Suppressor macrophage (primary cell): ENCODE results near the gene SOBP.
A peak's percentile ranks its signal among the peaks of the same experiment; 100 is the strongest.

Source experiments
- DNase-seq, 4 experiments: peaks; one replicate each; pipeline ENCODE4 v3.0.0-alpha.2; 2020 to 2022

SOBP gene

DNA sequence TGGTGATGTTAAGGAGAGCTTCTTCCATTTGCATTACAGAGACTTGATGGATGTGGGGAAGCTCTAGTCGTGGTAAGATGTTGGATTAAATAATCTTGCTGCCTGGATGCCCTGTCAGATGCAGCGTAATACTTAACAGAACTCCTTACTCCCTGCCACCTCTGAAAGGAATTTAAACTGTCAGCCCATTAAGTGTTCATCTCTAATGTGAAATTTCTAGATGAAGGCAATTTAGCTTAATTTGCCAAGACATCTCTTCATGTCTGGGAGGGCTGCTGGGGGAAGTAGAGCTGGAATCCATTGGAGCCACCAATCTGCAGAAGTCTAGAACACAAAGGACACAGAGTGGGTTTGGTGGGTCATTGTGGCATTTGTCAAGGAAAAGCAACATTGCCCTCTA lies 64.4 kb downstream of the SOBP start:
- DNase-seq: no peak

GRCh38 chr6:107554918-107555317 lies 65.0 kb downstream of the SOBP start:
- no peak for DNase-seq

GRCh38 chr6:107555449-107555848 lies 65.5 kb downstream of the SOBP start:
- DNase-seq: no peak

GRCh38 chr6:107556082-107556481 lies 66.2 kb downstream of the SOBP start:
- no peak for DNase-seq

DNA sequence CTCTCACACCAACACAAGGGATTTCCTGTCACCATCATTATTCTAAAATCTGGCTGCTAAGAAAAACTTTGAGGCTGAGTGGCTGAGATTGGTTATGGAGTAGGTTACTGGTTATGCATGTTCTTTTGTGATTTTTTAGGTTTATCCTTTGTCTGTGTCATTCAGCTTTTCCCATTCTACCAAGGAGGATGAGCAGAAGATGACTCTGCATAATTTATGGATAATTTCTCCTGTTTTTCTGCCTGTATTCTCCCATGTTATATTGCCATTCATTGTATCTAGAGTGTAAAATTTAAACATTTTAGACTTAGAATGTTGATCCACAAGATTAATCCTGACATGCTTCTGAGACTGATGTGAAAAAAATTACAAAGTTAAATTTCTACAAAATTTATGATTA lies 67.8 kb downstream of the SOBP start:
- DNase-seq: no peak

- DNase-seq: no peak
Observed at GRCh38 chr6:107560657-107561056, 70.7 kb downstream of the SOBP start.

GRCh38 chr6:107561306-107561705 lies 71.4 kb downstream of the SOBP start:
- no peak for DNase-seq

DNA sequence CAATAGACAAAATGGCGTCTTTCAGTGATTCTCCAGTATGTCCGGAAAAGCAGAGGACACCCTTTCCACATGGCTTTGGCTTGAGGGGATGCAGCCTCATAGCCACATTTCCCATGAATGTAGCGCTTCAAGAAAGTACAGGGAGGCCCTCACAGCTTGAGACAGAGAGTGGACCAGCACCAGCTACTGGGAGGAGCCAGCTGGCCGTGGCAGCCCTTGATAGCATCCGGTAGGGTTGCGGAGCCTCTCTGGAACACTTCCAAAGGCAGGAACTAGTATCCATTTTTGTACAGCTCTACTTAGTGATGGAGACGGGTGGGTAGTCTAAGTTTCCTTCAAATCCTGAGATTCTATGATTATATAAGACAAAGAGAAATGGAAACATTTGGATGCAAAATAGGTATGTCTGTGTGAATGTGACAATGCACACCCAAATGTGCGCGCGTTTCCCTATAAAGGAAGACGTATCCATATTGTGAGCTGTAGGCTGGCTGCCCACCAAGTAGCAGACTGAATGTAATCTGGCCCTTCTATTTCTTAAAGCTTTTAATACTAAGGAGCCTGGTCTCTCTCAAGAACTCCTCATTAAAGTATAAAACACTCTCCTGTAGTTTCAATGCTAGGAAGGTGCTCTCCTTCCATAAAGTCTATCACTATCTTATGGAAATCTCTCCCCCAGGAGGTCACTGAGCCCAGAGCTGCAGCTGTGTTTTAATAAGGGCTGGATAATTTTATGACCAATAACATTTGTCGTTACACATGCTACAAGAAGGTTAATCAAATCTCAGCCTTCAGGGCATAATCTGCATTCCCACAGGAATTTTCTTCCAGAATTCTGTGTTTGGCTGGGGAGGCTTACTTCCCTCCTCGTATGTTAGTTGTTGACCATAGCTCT lies 74.0 kb downstream of the SOBP start:
- no peak for DNase-seq

DNA sequence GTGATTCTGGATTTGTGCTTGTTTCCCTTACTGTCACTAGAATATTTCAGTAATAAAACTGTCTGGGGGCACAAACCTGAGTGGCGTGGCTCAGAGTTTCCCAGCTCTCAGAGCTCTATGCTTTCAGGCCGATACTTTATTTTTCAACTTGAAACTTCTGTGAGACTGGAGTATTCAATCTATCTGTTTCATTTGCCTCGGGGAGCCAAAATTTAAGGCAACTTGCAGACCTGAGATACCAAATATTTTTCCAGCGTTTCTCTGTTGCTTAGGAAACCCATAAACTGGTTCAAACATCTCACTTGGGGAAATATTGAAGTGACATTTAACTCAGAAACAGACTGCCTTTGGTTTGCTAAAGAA lies 74.7 kb downstream of the SOBP start:
- no peak for DNase-seq

DNA sequence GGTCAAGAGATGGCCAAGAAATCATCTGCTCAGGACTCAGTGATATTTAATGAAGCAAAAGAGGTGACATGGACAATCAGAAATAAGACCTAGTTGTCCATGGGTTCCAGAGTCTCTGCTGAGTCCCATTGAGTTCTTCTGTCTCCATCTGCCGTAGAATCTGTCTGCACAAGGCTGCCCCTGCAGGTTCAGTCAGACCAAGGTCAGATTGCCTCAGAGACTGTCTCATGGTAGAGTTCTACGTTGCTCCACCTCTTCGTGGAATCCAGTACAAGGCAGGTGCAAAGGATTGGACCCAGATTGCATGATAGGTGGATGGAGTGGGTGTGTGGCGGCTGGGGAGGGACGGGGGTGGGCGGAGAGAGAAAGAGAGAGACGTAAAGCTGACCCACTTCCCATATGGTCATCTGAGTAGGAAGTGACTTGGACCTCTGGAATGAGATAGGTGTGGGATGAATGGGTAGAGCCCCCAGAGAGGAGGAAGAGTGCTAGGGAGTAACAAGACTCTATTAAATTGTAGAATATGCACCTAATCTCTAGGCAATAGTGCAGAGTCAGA lies 75.3 kb downstream of the SOBP start:
- DNase-seq: no peak

- no peak for DNase-seq
Observed at GRCh38 chr6:107567643-107568042, 77.7 kb downstream of the SOBP start.

DNA sequence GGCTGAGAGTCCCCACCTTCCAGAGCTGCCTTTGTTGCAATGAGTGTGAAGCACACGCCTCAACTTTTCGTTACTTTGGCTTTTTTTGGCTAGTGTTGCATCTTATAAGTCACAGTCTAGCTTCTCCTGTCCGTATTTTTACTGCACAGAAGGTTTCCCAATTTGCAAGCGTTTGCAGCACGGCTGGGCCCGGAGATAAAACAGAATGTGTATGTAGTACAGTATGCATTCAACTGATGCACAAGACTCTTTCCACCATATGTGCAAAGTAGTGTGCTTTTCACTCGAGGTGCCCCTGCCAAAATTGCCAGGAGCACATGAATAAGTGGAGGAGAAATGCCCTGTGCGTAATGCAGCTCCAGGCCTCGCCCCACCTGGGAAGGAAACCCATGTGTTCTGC lies 79.6 kb downstream of the SOBP start:
- no peak for DNase-seq

DNA sequence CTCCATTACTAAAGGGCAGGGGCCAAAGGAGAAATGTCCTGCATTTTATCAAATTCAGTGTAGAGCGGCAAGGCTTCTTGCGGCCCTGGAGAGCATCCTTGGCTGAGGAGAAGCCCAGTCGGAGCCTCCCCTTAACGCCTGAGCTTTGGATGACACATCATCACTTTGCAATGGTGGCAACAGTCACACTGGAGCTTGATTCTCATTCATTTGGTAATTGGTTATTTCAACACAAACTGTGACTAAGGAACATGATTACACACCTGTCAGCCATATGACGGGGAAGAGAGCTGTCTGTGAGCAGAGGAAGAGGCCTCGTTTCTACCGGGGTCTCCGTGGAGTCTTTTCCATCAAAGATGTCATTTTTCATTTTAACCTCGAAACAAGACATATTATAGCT lies 81.4 kb downstream of the SOBP start:
- DNase-seq: no peak

GRCh38 chr6:107572886-107573285 lies 83.0 kb downstream of the SOBP start:
- no peak for DNase-seq

DNA sequence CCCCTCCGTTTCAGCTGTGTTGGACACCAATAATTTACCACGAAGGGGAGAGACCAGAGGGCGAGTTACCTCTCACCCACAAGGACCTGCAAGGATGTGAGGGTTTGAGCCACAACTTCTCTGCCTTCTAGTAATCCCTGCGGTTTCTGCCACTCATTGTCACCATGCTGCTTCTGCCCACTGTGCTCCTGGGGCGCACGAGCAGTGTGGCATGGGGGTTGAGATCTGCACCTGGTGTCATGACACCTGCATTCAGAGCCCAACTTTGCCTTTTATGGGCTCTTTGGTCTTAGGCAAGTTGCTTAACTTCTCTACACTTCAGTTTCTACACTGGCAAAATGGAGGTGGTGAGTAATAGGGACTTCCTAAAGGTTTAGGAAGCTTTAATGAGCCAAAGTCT lies 84.9 kb downstream of the SOBP start:
- no peak for DNase-seq

- no peak for DNase-seq
Observed at GRCh38 chr6:107576852-107577251, 86.9 kb downstream of the SOBP start.

DNA sequence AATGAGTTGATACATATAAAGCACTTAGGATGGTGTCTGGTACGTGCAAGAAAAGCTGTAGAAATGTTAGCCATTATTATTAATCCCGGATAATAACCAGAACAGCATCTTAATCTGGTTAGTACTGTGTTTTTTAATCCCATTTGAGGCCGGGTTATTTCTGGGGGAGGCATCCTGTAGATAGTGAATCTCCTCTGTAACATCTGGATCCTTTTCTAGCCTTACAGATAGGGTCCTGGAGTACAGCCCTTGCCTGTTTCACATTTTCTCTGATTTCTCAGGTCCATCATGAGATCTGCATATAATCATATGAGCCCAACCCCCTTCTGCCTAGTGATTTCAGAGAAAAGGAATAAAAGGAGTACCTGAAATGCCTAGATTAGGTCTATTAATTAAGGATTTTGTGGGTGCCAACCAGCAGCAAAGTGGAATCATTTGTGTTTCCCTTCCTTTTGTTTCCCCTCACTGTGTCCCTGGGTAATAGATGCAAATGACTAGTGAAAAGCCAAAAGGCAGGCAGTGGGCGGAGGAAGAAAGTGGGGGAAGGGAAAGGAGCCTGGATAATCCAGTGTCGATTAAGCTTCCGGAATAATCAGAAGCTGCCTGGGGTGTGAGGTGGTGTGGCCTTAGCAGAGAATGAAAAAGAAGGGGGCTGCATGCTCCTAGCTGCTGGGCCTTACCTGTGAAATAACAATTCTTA lies 88.9 kb downstream of the SOBP start:
- DNase-seq: no peak

- DNase-seq: no peak
Observed at GRCh38 chr6:107579456-107580056, 89.6 kb downstream of the SOBP start.

DNA sequence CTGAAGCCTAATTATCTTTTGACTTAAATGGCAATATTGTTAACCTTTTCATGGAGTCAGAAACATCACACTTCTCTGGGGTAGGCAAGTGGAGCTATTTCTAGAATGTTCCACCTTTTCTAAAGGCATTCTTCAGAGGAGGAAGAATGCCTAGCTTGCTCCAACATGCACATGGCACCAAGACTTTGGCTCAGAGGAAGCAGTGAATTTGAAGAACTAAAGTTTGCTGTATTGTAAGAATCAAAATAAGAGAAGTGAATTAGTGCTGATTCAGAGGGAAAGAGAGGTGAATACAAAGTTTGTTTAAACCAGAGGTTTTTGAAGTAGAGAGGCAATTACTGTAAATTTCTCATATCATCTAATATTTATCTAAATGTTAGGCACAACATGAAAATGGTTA lies 92.2 kb downstream of the SOBP start:
- DNase-seq: peak; percentile 32 to 78 (median 49)

DNA sequence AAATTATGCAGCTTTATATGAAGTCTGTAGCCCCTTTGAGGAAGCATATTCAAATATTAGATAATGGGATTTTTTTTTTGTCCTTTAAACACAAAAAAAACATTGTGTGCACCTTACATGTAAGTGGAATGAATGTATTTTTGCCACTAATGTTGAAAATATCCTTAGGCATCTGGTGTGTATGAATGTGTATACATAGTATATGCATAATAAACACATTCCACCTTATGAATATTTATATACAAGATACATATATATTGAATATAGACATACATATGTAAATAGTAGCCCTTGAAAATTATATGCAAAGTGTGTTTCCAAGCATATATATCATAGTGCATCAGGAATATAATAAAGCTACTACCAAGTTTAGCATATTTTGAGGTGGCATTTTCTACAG lies 94.8 kb downstream of the SOBP start:
- DNase-seq: no peak

DNA sequence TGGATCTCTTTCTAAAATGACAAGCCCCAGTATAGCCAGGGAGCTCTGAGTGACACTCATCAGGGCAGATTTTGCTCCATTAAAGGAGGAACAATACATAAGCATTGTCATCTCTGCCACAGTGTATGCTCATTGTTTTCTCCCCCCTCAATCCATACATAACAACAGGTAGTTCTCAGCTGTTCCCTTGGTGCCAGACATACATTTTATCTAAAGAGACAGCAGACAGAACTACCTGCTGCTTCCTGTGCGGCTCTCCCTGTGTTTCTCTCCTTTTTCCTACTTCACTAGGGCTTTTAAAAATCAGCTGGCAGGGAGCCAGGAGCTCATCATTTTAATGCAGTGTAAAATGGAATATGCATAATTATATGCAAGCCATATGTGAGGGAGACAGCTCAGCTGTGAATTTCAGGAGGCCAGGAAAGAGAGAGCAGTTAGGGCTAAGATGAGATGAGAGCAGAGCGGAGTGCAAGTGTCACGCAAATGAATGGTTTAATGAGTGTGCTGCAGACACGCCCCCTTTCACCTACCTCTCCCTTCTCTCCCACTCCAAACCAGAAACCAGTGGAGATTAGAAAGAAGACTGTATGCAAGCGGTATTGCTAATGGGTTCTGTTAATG lies 96.0 kb downstream of the SOBP start:
- no peak for DNase-seq

DNA sequence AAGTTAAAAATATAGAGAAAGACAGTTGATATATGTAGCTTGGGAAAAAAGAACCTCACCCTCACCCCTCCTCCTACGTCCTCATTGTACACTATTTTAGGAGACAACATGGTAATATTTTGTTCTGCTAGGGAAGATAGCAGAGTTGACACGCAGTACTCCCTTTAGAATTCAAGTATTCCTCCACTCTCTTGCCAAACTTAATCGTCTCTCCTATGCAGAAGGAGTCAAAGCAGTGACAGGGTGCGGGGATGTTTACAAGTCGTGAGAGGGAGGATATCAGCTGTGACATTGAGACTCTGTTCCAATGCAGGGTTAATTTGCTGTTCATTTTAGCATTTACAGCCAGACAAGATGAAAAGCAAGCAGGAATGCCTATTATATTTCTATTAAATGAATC lies 97.5 kb downstream of the SOBP start:
- DNase-seq: no peak

DNA sequence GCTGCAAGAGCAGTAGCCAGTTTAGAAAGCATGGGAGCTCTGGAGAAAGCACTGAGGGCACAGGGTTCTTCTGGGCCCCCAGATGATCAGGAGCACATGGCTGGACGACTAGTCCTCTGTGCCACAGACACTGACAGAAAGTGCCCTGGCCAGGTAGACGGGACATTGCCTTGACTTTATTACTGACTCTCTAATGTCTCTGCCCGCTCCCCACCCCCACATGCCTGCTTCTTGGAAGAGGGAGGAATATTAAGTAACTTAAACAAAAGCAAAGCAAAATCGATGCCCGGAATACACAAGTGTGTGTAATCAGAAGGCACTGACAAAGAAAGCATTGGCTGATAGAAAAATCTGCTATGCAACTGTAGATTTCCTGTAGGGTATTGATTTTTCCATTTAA lies 99.3 kb downstream of the SOBP start:
- DNase-seq: no peak
